ENCODE measurements around the gene MLLT10. TPM values are rescaled to one million over a fixed set of nuclear protein-coding genes. Genes with fewer than 3 reads are reported as not detected.

Gene MLLT10
- total and polyA plus RNA-seq, 9 of the 15 experiments (the other 6 are each of a cell fraction or from before 2014, with no cell fraction given) = 18.8 to 81.4 (median 64.2) TPM

GRCh38 chr10:21495752-21496342 lies 38.2 kb upstream of the MLLT10 start (continued):
- no peak for TF ChIP-seq STAT6 (CRISPR knock-in tag; IDR thresholded peaks at IDR 0.05)
- TF ChIP-seq HMGXB4 (CRISPR knock-in tag; IDR thresholded peaks at IDR 0.05) = 0 out of 2 replicates have a peak, but pooled peaks have one; percentile 69
- no peak for TF ChIP-seq MED1 (CRISPR knock-in tag; IDR thresholded peaks at IDR 0.05; ENCODE audit: borderline replicate concordance)
- no peak for TF ChIP-seq TAF9B (IDR thresholded peaks at IDR 0.05; ENCODE audit: partially characterized antibody)
- TF ChIP-seq NCOR1 (IDR thresholded peaks at IDR 0.05) = peak; percentile 43
- TF ChIP-seq ESRRB (CRISPR knock-in tag; IDR thresholded peaks at IDR 0.05; ENCODE audit: borderline replicate concordance) = no peak
- no peak for TF ChIP-seq MCM3 (IDR thresholded peaks at IDR 0.05)
- no peak for TF ChIP-seq ZKSCAN3 (CRISPR knock-in tag; IDR thresholded peaks at IDR 0.05)
- no peak for TF ChIP-seq CBX2 (IDR thresholded peaks at IDR 0.05; ENCODE audit: insufficient read depth, low read length, poor library complexity, severe bottlenecking)
- TF ChIP-seq SIN3A (IDR thresholded peaks at IDR 0.05; ENCODE audit: borderline replicate concordance in 2 of 2, control insufficient read depth in 1 of 2, low read depth in 2 of 2, low read length in 2 of 2) = peak in 1 of 2 experiments; percentile 67; a peak in 2 of 4 replicates
- TF ChIP-seq HNRNPL (IDR thresholded peaks at IDR 0.05; ENCODE audit: low read depth, low read length) = peak; percentile 90
